Caki2 (cell line): ENCODE measurements around the gene BATF3. TPM values are rescaled to one million over a fixed set of nuclear protein-coding genes. Genes with fewer than 3 reads are reported as not detected.

ENCODE experiments used
- DNase-seq: peaks from one replicate; pipeline ENCODE4 v3.0.0-alpha.2; 2015; ENCODE audit warnings: low read depth
- in situ Hi-C: cut with HindIII; loops from 2 replicates; pipeline ENCODE4 v1.10.0; 2016; ENCODE audit warnings: low sequenced_read_pairs, low pct_unique_long_range_greater_than_20kb, mixed read lengths
- total RNA-seq: library from RNA; depleted of rRNA; stranded (reverse); fragments of >200 nt; shearing (Covaris generic); gene quantifications from 2 replicates; pipeline ENCODE4 v1.2.3, GENCODE V29; 2014; ENCODE audit warnings: low replicate concordance

BATF3 gene
- total RNA-seq, 1 experiment from 2014 or later, result 1.2 TPM

DNA sequence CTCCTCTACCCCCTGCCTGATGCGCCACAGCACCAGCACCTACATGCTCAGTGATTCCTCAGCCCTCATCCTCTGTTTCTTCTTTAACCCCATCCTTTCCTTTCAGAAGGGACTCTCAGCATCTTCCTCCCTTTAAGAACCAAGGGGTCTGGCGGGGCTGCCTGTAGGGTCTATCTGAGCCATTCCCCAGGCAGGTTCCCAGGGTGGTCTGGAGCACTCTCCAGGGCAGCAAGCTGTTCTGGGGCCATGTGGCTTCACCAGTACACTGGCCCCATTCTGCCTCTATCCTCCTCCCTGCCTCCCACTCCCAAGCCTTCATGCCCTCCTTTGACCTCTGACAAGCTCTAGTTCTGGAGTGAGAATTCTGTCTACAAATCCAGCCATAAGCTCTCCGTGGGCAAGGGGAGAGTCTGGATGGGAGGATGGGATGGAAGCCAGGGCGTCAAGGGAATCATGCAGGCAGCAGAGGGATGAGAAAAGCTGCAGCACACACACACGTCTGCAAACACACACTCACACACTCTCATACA is 10.4 kb downstream of the BATF3 start:
- no peak for DNase-seq
- in situ Hi-C loops, result no loop called here

DNA sequence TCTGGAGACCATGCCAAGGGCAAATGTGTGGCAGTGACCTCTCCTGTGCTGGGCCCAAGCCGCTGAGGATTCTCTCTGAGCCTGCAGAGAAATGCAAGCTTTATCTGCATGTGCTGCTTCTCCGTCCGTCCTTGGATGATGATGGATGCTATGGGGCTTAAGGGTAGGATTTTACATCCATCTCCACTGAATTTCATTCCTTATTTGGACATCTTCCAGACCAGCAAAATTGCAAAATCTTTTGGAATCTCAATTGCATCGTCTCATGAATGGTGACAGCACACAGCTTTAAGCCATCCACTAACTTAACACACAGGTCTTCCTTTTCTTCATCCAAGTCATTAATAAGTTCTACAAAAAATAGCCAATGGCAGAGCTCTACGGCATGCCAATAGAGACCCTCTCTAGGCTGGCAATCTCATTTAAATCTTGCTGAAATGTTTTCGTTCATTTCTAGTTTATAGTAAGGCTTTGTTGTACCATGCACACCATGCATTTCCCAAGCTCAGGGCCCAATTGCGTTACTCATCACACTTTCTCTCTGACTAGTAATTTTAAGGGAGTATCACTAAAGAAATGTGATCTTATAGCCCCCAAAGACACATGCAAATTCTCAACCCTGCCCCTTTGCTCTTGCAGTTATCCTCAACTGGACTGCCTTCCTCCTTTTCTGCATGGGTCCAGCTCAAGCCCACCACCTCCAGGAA is 11.1 kb downstream of the BATF3 start:
- in situ Hi-C loops, result no loop called here
- no peak for DNase-seq

DNA sequence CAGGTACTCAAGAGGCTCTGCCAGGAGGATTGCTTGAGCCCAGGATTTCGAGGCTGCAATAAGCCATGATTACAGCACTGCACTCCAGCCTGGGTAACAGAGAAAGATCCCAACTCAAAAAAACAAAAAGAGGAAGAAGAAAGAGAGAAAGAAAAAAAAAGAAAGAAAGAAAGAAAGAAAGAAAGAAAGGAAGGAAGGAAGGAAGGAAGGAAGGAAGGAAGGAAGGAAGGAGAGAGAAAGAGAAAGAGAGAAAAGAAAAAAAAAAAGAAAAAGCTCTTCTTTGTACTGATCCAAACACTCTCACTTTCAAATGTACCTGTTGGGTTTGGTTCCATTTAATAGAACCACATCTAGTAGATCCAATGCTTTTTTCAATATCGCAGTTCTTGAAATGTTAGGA is 11.8 kb downstream of the BATF3 start:
- in situ Hi-C loops, result no loop called here

DNA sequence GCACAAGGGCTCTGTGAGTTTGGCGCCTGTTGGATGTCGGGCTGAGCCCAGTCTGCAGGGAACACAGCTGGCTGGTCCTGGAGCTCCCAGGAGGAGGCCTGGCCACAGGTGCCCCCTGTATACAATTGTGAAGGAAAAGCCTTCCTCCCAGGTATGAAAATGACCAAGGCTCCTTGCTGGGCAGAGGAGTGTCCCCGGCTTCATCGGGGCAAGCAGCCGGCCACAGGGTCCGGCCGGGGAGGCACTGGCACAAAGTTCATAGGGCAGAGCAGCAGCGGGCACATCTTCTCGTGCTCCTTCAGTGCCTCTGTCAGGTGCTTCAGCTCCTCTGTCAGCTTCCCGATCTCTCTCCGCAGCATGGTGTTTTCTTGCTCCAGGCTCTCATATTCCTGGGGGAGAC is 13.0 kb downstream of the BATF3 start:
- in situ Hi-C loops, result no loop called here
- no peak for DNase-seq

More for the DNA sequence above, 11.8 kb downstream of the BATF3 start:
- DNase-seq, result no peak

DNA sequence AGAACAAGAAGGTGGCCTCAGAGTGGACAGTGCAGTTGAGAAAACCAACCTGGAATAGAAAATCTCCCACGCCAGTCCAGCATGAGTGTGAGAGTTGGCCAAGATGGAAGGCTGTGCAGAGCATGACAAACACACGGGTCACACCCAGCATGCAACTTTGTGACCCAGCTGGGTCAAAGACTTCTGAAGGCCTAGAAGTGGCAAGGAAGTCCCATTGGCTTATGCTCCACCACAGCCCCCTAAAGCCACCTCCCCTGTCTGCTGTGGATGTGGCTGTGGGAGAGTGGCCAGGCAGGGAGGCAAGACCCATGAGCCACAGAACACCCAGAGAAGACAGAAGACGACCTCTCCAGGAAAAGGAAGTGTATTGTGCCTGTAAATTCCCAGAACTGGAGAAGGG is 13.6 kb downstream of the BATF3 start:
- in situ Hi-C loops, result no loop called here
- DNase-seq, result no peak

DNA sequence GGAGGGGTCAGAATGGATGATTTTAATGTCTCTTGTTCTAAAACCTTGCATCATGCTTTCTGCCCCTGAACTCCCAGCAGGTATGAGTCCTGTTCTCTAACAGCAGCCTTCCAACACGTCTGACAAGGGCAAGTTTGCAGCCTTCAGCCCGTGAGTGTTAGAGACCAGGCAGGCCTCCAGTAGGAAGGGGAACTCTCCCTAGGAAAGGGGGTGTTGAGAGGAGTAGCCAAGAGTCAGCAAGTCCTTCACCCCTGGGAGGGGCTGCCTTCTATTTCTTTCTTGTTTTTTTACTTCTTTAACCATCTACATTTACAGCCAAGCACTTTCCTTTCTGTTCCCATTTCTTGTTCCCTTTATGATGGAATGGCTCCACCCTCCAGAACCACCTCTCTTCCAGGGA is 14.2 kb downstream of the BATF3 start:
- in situ Hi-C loops, result no loop called here
- no peak for DNase-seq

DNA sequence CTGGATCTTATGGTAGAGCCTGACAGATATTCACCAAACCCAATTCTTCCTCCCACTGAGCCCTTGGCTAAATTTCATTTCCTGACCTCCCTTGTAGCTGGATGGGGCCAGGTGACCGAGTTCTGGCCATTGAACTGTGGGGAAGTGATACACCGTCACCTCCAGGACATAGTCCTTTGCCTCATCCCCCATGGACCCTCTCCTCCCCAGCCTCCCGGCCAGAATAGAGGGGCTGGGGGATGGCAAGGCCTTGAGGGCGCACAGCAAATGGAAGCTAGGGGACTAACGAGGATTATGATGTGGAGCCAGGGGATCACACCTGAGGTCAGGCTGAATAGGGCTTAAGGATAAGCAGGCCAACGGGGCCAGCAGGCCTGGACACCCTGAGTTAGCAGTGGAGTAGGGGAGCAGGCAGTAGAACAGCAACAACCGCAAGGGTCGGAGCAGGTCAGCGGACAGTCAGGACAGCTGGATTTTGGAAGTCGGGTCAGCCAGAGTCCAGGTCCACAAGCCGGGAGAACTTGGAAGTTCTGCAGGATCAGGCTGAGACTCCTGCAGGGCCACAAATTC is 15.0 kb downstream of the BATF3 start:
- no peak for DNase-seq
- in situ Hi-C loops, result no loop called here

DNA sequence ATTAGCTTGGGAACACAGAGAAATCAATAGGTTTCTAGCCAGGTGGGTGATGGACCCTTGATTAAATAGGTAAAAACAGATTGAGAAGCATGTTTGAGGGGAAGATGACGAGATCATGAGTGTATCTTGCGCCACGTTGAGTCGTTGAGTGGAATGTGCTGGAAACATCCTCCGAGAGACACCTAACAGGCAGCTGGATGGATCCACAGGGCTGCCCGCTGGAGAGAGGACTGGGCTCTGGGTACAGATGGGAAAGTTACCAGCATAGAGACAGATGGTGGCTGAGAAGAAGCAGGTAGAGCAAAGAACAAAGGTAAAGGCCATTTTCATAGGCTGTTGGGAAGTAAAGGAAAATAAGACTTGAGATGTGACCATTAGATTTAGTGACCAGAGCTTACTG is 15.6 kb downstream of the BATF3 start:
- in situ Hi-C loops, result no loop called here
- no peak for DNase-seq

DNA sequence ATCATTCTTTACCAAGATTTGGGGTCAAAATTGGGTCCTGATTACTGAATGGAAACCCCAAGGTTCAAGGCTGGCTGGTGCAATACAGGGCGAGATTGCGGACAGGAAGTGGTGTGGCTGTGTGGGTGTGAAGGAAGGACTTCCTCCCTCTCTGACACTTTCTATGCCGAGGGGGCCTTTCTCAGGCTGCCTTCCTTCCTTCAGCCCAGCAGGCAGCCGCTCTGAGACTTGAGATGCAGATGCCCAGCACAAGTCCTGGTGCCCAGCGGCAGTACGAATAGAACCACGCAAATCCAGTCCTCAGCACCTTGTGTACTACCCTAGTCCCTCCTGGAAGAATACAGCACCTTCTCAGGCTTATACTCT is 16.3 kb downstream of the BATF3 start:
- in situ Hi-C loops, result no loop called here

DNA sequence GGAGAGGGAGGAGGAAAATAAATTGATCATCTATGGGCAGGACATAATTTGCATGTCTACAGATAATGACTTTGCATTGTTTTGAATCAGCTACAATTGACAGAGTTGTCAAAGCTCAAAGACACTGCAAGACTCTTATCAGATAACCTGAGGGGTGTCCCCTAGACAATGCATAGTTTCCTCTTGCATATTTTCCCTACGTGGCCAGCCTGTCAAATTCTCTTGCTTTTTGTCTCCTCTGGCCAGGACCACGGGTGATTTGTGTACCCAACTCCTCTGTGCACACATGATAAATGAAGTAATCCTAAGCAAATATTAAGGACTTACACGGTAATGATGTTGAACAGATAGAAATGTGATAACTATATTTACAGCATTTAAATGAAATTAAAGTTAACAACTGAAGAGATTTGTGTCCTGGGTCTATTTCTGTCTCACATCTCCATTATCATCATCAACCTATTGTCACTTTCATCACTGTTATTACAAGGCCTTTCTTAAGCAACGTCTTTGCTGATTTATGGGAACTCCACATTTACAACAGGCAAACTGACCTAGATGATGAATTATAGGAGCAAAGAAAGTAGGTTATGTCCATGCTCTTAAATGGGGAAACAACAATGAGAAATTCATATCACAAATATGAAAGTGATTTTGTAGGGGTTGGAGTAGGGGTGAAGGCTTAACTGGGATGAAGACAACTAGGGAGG is 18.8 kb downstream of the BATF3 start:
- in situ Hi-C loops, result no loop called here
- DNase-seq, result no peak

More for the DNA sequence above, 16.3 kb downstream of the BATF3 start:
- no peak for DNase-seq

DNA sequence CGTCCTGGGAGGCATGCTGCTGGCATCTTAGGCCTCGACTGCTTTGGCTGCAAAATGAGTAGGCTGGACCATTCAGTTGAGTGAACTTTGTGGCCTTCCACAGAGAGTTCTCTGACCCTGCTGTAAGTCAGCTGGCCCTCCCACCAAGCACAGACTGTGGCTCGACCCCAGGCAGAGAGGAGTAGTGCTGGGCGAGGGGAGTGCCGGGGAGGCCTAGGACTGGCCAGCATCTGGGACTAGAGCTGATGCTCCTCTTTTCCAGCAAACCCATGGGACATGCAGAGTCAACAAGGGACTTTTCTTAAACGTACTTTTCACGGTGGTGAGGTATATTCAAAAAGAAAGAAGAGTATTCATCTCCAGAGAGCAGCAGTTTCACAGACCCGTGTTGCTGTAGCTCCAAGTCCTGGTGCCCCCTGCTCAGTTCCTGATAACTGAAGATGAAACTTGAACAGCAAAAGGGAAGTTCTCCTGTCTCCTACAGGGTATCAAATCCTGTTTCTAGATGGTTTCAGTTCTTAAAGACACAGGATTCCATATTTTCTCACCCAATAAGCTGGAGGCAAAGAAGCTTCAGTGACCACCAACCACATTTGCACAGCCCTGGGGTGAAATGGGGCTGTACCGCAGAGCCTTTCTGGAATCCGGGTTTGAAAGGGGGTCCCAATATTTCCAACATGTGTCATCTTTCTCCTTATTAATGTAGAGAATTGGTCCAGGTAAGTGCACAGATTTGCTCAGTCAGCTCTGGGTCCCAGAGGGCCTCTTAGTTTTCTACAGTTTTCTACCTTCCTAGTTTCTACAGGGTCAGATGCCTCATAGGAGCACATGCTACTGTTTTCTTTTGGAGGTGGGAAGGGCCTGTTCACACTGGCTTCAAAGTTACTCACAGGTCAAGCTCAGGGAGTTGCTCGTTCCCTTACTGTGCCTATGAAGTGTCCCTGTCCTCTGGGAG is 20.9 kb downstream of the BATF3 start:
- in situ Hi-C loops, result no loop called here
- DNase-seq, result no peak

DNA sequence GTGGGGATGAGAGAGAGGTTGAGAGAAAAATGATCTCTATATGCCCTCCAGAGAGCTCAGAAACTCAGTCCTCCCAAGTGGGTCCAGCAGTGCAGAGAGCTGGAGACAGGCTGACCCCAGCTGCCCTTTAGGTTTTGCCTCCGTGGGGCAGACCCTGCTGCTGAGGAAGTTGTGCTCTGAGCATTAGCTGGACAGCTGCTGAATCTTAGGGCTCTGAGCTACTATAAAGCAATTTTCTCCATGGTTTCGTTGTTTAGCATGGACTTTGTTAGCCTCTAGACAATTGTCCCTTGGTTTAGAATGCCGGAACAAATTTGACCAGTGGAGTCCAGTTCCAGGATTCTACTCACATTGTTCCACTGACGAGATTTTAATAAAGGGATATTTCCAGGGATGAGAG is 22.1 kb downstream of the BATF3 start:
- DNase-seq, result no peak
- in situ Hi-C loops, result no loop called here

DNA sequence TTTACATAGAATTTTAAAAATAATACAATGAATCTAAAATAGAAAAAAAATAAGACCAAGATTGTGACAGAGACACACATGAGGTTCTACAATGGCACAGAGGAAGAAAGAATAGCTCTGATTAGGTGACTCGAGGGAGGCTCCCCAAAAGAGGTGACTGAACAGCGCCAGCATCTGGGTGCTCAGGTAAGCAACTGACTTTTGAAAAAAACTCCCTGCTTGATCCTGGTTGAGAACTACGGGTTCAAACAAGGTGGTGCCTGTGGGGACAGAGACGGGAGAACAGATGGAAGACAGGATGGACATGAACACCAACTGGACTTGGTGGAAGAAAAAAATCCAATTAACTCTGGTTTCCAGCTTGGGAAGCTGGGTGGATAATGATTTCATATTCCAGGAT is 22.5 kb downstream of the BATF3 start:
- in situ Hi-C loops, result no loop called here
- no peak for DNase-seq

DNA sequence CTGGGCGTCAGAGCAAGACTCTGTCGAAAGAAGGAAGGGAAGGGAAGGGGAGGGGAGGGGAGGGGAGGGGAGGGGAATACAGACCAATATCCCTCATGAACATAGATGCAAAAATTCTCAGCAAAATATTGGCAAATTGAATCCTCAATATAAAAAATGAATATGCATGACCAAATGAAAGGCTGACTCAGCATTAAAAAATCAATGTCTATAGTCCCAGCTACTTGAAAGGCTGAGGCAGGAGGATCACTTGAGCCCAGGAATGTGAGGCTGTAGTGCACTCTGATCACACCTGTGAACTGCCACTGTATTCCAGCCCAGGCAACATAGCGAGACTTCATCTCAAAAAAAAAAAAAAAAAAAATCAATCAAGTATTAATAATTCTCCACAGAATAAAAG is 24.0 kb downstream of the BATF3 start:
- in situ Hi-C loops, result no loop called here
- no peak for DNase-seq

DNA sequence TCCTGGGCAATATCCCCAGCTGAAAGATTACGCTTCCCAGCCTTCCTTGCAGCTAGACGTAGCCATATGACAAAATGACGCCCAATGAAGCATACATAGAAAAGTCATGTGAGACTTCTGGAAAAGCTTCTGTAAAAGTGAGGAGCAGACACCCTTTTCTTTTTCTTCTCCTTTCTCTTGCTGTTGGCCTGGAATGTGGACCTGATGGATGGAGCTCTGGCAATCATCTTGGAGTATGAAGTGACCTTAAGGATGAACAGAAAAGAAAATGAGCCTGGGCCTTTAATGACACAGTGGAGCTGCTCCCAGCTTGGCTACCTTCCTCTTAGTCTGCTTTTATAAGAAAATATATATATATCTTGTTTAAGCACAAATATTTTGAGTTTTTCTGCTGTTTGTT is 24.8 kb downstream of the BATF3 start:
- DNase-seq, result no peak
- in situ Hi-C loops, result no loop called here

DNA sequence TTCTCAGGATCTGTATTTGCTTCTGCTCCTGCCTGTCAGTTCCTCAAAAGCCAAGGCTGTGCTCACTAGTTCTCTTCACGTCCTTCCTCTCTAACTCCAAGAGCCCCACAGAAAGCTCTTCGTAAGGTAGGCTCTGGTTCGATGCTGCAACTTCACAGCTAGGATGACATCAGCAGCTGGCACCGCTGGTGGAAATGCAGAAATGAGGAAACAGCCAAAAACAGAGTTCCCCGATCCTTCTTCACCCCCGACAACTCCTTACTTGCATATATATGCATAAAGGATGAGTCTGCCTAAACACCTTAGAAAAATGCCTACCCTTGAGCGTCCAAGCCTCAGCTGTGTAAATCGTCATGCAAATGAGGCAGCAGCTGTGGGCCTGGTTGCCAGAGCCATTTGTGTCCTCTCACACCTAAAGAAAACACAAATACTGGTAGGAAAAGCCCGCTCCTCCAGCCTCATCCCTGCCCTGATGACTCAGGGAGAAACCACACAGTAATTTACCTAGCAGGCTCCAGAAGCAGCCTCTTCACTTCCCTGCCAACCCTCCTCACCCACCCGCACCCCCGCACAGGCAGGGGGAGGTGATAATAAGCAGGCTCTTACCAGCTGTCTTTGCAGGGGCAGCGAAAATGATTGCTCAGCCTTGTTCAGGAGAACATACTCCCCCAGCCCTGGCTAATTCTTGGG is 28.2 kb downstream of the BATF3 start:
- in situ Hi-C loops, result no loop called here
- DNase-seq, result peak; percentile 89

DNA sequence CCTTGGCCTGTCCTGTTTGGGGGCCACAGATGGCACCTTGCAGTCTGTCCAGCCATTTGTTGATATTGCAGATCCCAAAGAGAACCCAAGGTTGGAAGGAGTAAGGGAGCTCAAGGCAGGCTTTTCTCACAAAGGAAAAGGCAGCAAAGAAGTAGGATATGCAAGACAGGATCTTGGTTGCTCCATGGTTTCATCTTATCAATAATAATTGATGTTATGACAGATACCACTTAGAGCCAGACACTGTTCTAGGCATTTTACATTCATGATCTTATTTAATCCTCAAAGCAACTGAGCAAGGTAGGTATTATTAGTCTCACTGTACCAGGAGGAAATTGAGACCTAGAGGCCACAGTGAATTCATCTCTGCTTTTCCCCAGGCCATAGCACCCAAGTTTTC is 28.8 kb downstream of the BATF3 start:
- in situ Hi-C loops, result no loop called here
- no peak for DNase-seq

DNA sequence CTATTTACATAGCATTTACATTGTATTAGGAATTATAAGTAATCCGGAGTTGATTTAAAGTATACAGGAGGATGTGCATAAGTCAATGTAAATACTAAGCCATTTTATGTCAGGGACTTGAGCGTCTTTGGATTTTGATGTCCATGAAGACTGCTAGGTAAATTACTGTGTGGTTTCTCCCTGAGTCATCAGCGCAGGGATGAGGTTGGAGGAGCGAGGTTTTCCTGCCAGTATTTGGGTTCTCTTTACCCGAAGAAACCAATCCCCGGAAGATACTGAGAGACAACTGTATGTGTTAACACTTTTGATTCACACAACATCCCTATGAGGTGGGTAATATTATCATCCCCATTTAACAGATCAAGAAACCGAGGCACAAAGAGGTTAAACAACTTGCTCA is 29.3 kb downstream of the BATF3 start:
- in situ Hi-C loops, result no loop called here
- DNase-seq, result no peak
